ENCODE data around the gene AEBP1.

Gene AEBP1

GRCh38 chr7:44104860-44105771, 971 bp downstream of the AEBP1 start:
- no peak for DNase-seq (ENCODE audit: low read depth in 3 of 3)

DNA sequence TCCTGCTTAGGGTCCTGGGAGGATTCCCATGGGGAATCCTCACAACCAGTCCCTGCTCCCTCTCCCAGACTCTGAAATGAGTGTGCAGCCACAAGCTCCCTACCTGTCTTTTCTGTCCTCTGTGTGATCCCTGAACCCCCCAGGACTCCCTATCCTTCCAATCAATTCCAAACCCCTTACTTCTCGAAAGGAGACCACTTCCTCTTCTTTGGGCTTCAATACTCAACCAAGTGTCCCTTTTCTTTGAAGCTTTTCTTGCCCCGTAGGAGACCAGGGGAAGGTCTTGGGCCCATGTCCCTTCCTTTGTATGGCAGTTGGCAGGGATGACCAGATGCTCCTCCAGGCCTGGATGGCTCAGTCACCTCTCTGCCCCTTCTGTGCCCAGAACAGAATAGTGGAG, 1.7 kb downstream of the AEBP1 start:
- no peak for DNase-seq (ENCODE audit: low read depth in 3 of 3)

GRCh38 chr7:44106311-44107065, 2.3 kb downstream of the AEBP1 start:
- no peak for DNase-seq (ENCODE audit: low read depth in 3 of 3)

DNA sequence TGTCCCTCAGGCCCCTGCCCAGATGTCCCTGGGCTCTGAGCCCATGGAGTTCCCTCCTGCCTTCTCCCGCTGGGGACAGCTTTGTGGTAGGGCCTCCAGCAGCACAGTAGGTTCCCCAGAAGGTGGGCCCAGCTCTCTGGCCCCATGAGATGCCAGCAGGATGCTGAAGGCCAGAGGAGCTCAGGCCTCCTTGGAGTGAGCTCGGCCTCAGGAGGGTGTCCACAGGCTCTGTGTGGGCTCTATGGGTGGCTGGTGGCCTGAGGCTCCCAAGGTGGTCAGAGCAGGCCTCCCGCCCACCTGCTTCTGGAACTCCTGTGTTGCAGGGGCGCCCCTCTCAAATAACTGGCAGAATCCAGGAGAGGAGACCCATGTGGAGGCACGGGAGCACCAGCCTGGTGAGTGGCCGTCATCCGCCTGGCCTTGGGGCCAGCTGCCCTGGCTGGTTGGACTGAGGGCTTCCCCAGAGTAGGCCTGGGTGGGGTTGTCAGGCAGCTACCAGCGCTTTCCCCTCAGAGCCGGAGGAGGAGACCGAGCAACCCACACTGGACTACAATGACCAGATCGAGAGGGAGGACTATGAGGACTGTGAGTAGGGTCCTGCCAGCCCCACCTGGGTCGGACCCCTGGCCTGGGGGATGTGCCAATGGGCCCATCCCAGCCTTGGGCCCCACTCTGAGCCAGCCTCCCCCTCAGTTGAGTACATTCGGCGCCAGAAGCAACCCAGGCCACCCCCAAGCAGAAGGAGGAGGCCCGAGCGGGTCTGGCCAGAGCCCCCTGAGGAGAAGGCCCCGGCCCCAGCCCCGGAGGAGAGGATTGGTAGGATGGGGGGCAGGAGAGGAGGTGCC, 3.2 kb downstream of the AEBP1 start:
- no peak for DNase-seq (ENCODE audit: low read depth in 3 of 3)

DNA sequence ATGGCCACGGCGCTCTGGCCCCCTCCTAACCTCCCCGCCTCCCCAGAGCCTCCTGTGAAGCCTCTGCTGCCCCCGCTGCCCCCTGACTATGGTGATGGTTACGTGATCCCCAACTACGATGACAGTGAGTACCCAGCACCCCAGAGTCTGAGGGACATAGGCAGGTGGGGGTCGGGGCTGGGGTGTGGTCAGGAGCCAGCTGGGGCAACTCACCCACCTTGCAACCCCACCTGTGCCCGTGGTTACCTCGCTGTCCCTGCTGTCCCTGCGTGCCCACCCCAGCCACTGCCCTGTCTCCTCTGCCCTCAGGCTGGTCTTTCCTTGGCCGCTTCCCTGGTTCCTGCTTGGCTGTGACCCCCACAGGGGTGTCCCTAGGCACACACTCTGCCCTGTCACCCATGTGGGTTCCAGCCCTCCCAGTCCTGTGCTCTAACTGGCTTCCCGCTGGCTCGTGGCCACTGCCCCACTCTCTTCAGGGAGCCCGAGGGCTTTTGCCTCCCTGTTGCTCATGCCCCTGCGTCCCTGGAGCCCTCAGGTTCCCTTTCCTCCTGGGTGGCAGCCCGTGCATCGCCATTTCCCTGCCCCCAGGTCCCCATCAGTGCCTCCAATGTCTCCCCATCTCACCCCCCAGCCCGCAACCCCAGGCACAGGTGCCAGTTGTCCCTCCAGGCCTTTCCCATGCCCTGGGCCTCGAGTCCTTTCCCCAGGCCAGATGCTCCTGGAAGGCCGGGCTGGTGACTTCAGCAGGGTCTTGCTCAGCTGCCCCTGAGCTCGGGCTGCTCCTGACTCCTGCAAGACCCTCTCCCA, 4.0 kb downstream of the AEBP1 start:
- DNase-seq (ENCODE audit: low read depth in 3 of 3), result no peak

GRCh38 chr7:44108768-44109750, 4.9 kb downstream of the AEBP1 start:
- no peak for DNase-seq (ENCODE audit: low read depth in 3 of 3)

DNA sequence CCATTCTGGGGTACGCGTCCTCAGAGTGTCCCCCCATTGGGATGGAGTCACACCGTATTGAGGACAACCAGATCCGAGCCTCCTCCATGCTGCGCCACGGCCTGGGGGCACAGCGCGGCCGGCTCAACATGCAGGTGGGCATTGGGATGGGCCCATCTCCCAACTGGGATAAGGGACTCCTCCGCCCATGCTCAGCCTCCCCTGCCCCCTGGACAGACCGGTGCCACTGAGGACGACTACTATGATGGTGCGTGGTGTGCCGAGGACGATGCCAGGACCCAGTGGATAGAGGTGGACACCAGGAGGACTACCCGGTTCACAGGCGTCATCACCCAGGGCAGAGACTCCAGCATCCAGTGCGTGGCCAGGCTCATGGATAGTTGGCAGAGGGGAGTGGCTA, 5.8 kb downstream of the AEBP1 start:
- DNase-seq (ENCODE audit: low read depth in 3 of 3), result no peak

DNA sequence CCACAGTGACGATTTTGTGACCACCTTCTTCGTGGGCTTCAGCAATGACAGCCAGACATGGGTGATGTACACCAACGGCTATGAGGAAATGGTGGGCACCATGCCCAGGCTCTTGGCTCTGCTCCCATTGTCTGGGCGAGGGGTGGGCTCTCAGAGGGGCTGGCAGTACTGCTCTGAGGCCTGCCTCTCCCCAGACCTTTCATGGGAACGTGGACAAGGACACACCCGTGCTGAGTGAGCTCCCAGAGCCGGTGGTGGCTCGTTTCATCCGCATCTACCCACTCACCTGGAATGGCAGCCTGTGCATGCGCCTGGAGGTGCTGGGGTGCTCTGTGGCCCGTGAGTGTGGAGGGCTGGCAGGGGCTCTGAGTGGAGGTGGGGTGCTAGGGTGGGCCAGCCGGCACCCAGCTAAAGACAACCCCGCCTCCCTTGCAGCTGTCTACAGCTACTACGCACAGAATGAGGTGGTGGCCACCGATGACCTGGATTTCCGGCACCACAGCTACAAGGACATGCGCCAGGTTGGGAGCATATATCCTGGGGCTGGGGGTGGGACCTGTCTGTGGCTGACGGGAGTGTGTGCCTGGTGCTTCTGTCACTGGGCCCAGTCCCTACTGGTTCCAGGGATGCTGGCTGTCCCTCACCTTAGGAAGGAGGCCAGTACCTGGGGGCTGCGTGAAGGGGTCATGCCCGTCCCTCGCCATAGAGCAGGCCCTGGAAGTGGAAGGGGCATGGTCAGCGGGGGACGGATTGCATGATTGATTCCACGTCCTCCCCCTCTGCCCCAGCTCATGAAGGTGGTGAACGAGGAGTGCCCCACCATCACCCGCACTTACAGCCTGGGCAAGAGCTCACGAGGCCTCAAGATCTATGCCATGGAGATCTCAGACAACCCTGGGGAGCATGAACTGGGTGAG, 6.8 kb downstream of the AEBP1 start:
- no peak for DNase-seq (ENCODE audit: low read depth in 3 of 3)

GRCh38 chr7:44111761-44112160, 7.6 kb downstream of the AEBP1 start:
- no peak for DNase-seq (ENCODE audit: low read depth in 3 of 3)

DNA sequence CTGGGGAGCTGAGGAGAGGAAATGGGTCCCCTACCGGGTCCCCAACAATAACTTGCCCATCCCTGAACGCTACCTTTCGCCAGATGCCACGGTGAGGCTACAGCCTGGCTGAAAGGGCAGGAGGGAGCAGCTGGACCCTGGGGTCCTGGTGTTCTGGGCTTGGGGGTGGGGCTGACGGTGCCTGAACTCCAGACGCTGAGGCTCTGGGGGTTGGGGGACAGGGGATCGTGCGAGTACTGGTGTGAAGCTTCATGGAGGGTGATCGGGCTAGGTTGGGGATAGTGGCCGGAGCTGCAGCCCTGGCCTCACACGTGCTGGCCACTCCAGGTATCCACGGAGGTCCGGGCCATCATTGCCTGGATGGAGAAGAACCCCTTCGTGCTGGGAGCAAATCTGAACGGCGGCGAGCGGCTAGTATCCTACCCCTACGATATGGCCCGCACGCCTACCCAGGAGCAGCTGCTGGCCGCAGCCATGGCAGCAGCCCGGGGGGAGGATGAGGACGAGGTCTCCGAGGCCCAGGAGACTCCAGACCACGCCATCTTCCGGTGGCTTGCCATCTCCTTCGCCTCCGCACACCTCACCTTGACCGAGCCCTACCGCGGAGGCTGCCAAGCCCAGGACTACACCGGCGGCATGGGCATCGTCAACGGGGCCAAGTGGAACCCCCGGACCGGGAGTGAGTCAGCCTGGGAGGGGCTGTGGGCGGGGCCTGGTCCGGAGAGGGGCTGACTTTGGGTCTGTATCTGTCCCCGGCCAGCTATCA, 8.3 kb downstream of the AEBP1 start:
- DNase-seq (ENCODE audit: low read depth in 3 of 3), result no peak

DNA sequence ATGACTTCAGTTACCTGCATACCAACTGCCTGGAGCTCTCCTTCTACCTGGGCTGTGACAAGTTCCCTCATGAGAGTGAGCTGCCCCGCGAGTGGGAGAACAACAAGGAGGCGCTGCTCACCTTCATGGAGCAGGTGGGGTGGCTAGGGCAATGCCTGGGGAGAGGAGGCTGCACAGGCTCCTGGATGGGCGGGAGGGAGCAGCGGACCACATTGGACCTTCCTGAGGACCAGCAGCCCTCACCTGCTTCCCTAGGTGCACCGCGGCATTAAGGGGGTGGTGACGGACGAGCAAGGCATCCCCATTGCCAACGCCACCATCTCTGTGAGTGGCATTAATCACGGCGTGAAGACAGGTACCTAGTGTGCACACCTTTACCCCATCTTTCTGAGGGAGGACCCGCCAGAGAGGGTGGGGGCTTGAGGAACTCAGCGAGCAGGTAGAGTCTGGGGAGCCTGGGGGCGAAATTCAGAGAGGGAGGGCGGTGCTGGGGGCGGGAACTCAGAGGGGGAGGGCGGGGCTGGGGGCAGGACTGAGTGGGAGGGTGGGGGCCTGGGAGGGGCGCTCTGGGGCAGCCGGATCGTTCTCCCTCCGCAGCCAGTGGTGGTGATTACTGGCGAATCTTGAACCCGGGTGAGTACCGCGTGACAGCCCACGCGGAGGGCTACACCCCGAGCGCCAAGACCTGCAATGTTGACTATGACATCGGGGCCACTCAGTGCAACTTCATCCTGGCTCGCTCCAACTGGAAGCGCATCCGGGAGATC, 9.0 kb downstream of the AEBP1 start:
- DNase-seq (ENCODE audit: low read depth in 3 of 3), result no peak

DNA sequence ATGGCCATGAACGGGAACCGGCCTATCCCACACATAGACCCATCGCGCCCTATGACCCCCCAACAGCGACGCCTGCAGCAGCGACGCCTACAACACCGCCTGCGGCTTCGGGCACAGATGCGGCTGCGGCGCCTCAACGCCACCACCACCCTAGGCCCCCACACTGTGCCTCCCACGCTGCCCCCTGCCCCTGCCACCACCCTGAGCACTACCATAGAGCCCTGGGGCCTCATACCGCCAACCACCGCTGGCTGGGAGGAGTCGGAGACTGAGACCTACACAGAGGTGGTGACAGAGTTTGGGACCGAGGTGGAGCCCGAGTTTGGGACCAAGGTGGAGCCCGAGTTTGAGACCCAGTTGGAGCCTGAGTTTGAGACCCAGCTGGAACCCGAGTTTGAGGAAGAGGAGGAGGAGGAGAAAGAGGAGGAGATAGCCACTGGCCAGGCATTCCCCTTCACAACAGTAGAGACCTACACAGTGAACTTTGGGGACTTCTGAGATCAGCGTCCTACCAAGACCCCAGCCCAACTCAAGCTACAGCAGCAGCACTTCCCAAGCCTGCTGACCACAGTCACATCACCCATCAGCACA, 9.7 kb downstream of the AEBP1 start:
- no peak for DNase-seq (ENCODE audit: low read depth in 3 of 3)

GRCh38 chr7:44114586-44115310, 10.6 kb downstream of the AEBP1 start:
- no peak for DNase-seq (ENCODE audit: low read depth in 3 of 3)

GRCh38 chr7:44116087-44116788, 12.1 kb downstream of the AEBP1 start:
- no peak for DNase-seq (ENCODE audit: low read depth in 3 of 3)

- no peak for DNase-seq (ENCODE audit: low read depth in 3 of 3)
Observed at GRCh38 chr7:44116789-44117666, 12.9 kb downstream of the AEBP1 start.
